Inflammatory macrophage treated with lipopolysaccharide for 1 hour (primary cell): Measurements from ENCODE around the gene YWHAH.
A peak's percentile ranks its signal among the peaks of the same experiment; 100 is the strongest.

Experiments used
- DNase-seq, 2 donors: peaks; one replicate each; pipeline ENCODE4 v3.0.0-alpha.2; 2020 to 2022

The YWHAH gene

GRCh38 chr22:31923747-31924146 lies 20.6 kb upstream of the YWHAH start:
- DNase-seq = no peak

GRCh38 chr22:31925056-31925455 lies 19.3 kb upstream of the YWHAH start:
- no peak for DNase-seq

GRCh38 chr22:31926024-31926423 lies 18.3 kb upstream of the YWHAH start:
- DNase-seq = no peak

- DNase-seq = no peak
Measured at GRCh38 chr22:31926969-31927368, 17.4 kb upstream of the YWHAH start.

- DNase-seq = no peak
Measured at GRCh38 chr22:31927562-31927961, 16.8 kb upstream of the YWHAH start.

- no peak for DNase-seq
Measured at GRCh38 chr22:31929167-31929930, 15.0 kb upstream of the YWHAH start.

- DNase-seq = no peak
Measured at GRCh38 chr22:31932863-31933262, 11.5 kb upstream of the YWHAH start.

- no peak for DNase-seq
Measured at GRCh38 chr22:31933406-31933805, 10.9 kb upstream of the YWHAH start.

- no peak for DNase-seq
Measured at GRCh38 chr22:31933816-31934482, 10.4 kb upstream of the YWHAH start.

GRCh38 chr22:31935961-31936635 lies 8.2 kb upstream of the YWHAH start:
- DNase-seq = peak in 1 of 2 donors; percentile 16

GRCh38 chr22:31937341-31937740 lies 7.0 kb upstream of the YWHAH start:
- no peak for DNase-seq

GRCh38 chr22:31938296-31938695 lies 6.0 kb upstream of the YWHAH start:
- no peak for DNase-seq

- DNase-seq = no peak
Measured at GRCh38 chr22:31940506-31940905, 3.8 kb upstream of the YWHAH start.

GRCh38 chr22:31942091-31942490 lies 2.2 kb upstream of the YWHAH start:
- DNase-seq = no peak

- no peak for DNase-seq
Measured at GRCh38 chr22:31943206-31943977, 943 bp upstream of the YWHAH start.

GRCh38 chr22:31944700-31945442 lies 536 bp downstream of the YWHAH start:
- peak in 1 of 2 donors; percentile 19 for DNase-seq

GRCh38 chr22:31945443-31945855 lies 1.1 kb downstream of the YWHAH start:
- no peak for DNase-seq

GRCh38 chr22:31945971-31946680 lies 1.8 kb downstream of the YWHAH start:
- DNase-seq = no peak

- peak; percentile 37 to 53 for DNase-seq
Measured at GRCh38 chr22:31947296-31947695, 3.0 kb downstream of the YWHAH start.

GRCh38 chr22:31948002-31948401 lies 3.7 kb downstream of the YWHAH start:
- no peak for DNase-seq

GRCh38 chr22:31950226-31950625 lies 5.9 kb downstream of the YWHAH start:
- DNase-seq = no peak
